ENCODE measurements around the gene RAP2C. TPM values are rescaled to one million over a fixed set of nuclear protein-coding genes. Genes with fewer than 3 reads are reported as not detected.
A peak's percentile ranks its signal among the peaks of the same experiment; 100 is the strongest.

Gene RAP2C
- total RNA-seq, result 15.5 and 20.7 TPM in 2 replicates

DNA sequence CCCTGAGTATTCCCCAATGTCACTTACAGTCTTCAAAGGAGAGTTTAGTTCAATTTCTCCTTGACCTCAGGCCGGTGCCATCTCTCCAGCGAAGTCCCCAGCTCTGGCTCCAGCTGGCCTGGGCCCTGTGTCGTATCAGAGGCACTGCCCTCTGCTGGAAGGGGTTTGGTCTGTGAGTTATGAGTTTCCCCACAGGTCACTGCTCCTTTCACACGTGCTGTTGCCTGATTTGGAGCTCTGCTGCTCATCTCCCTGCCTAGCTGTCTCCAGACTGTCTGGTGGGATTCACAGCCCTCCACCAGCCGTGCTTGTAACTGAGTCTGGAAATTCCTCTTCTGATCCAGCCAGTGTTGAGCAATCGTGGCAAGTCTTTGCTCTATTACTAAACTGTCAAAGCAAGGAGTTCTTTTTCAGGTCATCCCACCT, at the start of gene RAP2C:
Gene RAP2C, minus strand, starts transcription at position 105 of the 426 bp plus-strand sequence. CDS start 2,179 bp downstream, outside the sequence.
- DNase-seq (ENCODE audit: low read depth, low spot score), result peak; percentile 15

DNA sequence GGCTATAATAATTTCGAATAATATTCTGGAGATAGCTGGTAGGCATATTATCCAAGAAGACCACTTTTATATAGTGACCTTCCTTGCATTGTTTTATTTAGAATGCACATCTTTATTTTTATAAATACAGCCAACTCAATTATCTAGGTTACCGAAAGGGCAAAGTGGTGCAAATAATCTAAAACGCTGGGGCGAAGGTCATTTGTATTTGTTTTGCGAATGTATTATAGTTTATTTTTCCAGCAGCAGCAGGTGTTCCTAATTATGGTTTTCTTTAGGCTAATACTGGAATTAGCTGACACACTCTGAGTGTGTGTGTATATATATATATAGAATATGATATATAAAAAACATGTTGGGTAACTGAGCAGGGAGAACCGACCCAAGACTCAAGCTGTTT, 48.1 kb upstream of the RAP2C start:
- no peak for DNase-seq (ENCODE audit: low read depth, low spot score)

DNA sequence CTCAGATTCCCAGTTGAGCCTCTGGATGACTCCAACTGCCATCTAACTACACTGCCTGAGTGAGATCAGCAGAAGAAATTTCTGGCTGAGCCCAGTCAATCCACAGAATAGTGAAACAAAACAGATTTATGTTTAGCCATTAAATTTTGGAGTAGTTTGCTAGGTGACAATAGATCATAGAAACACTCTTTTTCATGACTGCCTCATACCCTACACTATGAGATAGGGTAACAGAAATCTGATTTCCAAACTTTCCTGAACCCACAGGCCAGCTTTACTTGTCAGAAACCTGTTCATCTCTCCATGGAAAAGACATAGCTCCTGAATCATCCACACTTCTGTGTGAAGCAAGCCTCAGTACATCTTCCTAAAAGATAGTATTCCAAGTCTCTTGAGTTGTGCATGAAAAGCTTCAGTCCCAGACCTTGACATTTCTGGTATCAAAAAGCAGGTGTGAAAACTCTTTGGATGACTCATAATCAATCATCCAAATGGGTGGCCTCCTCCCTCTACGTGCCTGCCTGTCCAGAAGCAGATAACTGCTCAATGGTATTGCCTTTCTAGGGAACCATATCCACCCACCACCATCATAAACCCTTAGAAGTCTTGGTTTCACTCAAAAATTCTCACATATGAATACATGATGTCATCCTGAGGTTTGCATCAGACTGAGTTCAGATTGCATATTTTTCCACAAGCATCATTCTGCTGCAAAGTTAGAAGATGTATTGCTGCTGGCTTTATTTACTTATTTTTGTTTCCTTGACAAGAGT, 47.5 kb upstream of the RAP2C start:
- DNase-seq (ENCODE audit: low read depth, low spot score), result no peak

DNA sequence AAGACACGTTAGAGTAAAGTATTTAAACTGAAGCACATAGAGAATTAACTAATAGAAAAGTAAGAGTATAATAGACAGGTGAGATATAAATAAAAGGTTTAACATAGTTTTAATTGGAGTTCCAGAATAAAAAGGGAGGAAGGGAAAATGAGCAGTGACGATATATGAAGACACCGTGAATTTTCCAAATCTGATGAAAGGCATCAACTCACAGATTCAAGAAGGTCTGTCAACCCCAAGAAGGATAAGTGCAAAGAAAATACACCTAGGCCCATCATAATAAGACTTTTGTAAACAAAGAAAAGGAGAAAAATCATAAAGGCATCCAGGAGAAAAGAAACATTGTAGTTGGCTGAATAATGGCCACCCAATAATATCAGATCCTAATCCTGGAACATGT, 43.9 kb upstream of the RAP2C start:
- no peak for DNase-seq (ENCODE audit: low read depth, low spot score)

DNA sequence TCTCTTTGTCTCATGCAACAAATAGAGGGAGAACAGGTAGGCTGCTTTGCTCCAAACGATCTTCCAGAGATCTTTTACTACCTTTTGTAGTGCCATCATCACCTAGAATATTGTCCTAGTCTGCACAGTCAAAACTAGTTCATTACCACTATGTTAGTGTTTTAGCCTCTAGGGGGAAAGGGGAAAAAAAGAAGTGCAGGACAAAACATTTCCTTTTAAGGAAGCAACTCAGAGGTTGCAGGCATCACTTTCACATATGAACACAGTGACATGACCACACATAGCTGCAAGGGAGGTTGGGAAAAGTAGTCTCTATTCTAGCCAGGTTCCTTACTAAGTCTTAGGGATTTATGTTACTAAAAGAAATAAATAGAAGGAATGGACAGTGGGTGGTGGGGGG, 39.3 kb upstream of the RAP2C start:
- no peak for DNase-seq (ENCODE audit: low read depth, low spot score)

DNA sequence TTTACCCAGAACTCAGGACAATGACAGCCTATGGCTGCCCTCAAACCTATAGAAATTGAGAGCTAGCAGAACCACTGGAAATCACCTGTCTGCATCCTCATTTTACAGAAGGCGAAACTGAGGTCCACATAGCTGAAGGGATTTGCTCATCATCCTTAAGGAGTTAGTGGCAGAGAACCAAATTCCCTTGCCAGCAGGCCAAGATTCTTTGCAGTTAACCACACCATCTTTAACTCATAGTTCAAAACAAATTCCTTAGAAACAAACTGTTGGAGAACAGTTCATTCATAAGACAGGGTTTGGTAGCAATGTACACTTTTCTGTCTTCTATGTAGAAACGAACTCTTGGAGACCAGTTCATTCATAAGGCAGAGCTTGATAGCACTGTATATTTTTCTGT, 37.9 kb upstream of the RAP2C start:
- no peak for DNase-seq (ENCODE audit: low read depth, low spot score)

DNA sequence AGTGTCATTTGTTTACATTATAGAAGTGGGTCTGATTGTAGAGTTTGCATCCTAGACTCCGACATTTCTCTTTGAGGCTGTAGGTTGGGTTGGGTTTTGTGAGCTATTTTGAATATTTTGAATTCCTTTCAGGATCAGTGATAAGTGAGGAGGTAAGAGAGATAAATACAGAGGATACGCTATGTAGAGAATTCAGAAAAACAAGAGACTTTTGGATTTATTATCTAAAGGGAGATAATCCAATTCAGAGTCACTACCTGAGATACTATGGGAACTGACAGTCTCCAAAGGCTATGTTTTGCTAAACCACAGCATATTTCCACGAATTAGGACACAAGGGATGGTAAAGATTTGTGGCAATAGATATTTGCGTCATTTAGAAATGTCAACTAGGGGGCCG, 16.9 kb upstream of the RAP2C start:
- DNase-seq (ENCODE audit: low read depth, low spot score), result no peak

DNA sequence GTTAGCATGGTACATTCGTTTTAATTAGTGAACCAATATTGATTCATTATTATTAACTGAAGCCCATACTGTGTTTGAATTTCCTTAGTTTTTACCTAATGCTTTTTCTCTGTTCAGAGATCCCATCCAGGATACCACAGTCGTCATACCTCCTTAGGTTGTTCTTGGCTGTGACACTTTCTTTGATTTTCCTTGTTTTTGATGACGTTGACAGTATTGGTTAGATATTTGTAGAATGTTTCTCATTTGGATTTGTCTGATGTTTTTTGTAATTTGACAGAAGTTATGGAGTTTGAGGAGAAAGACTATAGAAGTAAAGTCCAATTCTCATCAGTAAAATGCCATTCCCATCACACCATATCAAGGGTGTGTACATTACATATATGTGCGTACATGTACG, 16.2 kb upstream of the RAP2C start:
- no peak for DNase-seq (ENCODE audit: low read depth, low spot score)

DNA sequence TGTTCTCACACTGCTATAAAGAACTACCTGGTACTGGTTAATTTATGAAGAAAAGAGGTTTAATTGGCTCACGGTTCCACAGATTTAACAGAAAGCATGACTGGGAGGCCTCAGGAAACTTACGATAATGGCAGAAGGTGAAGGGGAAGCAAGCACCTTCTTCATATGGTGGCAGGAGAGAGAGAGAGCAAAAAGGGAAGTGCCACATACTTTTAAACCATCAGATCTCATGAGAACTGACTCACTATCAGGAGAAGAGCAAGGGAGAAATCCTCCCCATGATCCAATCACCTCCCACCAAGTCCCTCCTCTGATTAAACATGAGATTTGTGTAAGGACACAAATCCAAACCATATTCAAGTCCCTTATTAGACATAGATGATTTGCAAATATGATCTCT, 12.3 kb upstream of the RAP2C start:
- DNase-seq (ENCODE audit: low read depth, low spot score), result no peak

DNA sequence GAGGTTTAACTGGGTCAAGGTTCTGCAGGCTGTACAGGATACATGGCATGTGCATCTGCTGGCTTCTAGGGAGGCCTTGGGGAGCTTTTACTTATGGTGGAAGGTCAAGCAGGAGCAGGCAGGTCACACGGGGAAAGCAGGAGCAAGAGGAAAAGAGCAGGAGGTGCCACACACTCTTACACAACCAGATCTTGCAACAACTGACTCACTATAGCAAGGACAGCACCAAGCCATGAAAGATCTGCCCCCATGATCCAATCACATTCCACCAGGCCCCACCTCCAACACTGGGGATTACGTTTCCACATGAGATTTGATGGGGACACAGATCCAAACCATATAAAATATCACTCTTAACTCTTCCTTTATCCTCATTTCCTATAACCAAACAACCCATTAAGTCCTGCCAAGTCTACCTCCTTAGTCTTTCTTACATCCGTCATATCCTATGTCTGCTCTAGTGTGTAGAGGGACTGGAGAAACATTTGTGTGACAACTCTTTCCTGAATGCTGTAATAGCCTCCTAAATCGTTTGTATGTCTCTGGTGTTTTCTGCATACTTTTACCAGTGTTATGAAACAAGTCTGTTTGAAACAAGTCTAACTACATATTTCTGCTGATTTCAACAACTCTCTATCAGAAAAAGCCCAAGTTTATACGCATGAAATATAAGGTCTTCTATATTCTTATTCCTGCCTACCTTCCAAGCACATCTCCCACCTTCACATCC, 8.3 kb upstream of the RAP2C start:
- DNase-seq (ENCODE audit: low read depth, low spot score), result no peak

DNA sequence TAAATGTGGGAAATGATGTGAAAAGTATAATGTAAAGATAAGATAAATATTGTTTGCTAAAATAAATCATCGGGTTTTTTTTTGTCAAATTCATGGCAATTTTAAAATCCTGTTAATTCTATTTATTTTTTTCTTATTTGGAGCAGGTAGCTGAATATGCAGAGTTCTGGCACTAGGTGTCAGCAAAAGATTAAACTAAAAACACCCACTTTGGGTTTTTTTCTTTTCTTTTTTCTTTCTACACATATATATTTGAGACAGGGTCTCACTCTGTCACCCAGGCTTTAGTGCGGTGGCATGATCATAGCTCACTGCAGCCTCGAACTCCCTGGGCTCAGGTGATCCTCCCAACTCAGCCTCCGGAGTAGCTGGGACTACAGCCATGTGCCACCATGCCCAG, 6.9 kb upstream of the RAP2C start:
- DNase-seq (ENCODE audit: low read depth, low spot score), result no peak

DNA sequence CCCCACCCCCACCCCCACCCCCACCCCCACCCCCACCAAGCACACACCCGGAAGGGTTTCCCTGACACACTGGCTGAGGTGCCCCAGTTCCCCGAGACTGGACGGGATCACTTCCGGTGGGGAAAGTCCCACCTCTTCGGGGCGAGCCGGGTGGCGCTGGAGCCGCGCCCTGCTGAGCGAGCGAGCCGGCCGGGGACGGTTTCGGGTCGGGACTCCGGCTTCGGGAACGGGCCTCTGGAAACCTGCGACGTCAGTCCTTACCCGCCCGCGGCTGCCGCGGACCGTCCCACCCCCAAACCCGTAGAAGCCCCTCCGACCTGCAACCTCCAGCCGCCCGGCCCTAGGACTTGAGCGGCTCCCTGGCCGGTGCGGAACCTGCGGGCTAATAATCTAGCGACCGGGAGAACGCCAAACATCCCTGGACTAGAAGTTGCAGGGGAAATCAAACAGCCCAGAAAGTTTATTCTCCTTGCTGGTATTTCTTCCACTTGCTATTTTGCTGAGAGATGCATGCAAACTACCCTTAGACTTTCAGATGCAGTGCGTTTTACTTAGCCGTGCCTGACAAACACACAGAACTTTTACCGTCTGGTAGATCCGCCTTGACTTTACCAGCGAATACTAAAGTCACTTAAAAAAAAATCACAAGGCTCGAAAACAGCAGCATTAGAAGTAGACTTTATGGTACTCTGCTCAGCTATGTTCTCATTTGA, 991 bp downstream of the RAP2C start:
- DNase-seq (ENCODE audit: low read depth, low spot score), result peak; percentile 36

DNA sequence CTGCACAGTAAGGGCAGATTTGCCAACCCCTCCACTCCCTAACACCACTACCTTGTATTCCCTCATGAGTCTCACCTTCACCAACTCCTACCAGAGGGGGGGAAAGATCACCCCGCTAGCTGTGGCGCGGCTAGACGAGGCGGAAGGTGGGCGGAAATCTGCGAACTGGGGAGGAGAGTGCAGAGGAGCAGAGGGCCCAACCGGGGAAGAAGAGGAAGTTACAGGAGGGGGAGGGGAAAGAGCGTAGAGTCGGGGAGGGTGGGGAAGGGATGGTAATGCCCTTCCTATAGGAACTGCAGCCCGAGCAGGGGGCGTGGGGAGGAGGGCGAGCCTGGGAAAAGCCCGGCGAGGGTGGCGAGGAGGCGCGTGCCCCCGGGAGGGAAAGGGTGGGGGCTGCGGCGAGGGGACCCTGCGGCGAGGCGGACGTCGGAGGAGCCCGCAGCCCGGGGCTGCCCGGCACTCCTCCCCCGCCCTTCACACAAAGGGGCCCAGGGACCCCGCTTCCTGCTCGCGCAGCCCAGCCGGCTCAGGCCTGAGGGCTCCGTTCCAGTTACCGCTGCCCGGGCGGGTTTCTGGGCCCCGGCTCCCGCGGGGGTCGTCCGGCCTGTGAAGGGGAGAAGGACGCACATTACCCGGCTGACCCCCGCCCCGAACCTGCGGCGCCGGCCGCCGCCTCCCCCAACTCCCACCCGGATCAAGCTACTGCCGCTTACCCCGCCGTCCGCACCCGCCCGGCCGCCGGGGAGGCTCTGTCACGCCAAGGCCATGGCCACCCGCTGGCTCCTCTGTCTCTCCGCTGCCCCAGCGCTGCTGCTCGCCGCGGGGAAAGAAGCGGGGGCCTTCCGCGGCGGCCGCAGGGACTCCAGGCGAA, 1.8 kb downstream of the RAP2C start:
- peak; percentile 54 for DNase-seq (ENCODE audit: low read depth, low spot score)

DNA sequence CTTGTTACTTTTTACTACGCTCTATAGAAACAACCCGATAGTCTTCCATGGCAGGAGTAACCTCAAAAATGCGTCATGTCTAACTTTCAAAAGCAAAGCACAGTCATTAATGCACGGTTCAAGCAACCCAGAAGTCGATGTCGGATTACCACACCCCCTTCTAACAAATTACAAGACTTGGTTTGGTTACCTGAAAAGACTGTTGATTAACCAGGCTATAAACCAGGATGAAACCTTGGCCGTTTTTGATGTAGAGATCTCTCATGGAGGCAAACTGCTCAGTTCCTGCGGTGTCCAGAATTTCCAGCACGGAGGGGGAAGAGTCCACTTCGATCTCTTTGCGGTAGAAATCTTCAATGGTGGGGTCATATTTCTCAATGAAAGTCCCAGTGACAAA, 2.4 kb downstream of the RAP2C start:
- no peak for DNase-seq (ENCODE audit: low read depth, low spot score)

DNA sequence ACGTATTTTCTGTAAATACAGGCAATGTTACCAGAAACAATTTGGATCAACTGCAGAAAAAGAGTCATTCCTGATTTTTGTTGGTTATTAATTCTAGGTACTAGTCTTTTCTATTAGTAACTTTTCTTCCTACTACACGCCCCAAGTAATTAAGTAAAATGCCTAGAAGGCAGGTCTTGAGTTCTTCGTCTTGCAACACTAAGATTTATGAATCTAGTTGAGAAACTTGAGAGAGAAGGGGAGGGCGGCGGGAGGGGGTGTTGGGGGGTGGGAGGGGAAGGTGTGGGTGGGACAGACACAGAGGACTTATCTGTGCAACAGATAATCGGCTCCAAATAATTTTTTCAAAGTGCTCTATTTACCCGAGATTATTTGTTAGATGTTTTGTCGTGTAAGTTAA, 3.0 kb downstream of the RAP2C start:
- DNase-seq (ENCODE audit: low read depth, low spot score), result no peak

DNA sequence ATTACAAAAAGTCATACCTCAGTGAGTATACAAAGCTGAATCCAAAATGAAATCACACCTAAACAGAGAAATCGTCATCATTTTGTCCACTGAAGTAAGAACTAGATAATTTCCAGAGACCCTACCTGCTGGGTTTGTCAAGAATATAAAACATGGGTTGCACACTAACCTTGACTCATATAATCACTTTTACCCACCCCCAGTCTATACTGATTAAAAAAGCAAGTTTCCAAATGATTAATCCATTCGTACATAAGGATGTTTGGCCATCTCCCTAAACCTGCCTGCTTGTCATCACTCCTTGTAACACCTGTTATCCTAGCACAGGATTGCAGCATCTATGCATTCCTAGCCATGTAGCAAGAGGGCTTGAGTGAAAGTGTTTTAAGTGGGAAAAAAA, 4.7 kb downstream of the RAP2C start:
- no peak for DNase-seq (ENCODE audit: low read depth, low spot score)

DNA sequence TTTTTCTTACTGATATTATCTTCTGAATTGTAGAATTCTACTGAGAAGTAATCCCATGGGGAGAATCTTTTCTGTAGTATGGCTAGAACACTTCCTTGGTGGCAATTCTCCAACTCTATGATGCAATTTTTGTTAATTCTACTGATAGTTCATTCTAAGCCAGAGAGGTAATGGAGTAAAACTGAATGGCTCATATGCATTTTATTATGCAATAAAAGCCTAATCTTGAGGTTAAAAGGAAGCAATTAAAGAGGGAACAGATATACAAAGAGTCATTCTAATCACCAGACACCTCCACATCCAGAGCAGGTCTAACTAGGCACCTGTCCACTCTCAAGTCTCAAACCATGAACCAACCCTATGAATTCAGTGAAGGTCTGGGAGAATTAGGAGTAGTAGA, 9.7 kb downstream of the RAP2C start:
- no peak for DNase-seq (ENCODE audit: low read depth, low spot score)

DNA sequence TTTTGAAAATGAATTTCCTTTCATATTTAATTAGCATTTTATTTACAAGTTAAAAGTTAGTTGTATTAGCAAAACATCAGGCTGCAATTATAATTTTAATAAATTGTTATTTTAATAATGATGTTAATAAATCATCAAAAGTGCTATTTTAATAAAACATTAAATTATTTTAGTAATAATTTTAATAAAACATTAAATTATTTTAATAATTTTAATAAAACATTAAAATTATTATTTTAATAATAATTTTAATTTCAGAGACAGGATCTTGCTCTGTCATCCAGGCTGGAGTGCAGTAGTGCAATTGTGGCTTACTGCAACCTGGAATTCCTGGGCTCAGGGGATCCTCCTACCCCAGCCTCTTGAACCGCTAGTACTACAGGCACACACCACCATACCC, 10.8 kb downstream of the RAP2C start:
- DNase-seq (ENCODE audit: low read depth, low spot score), result no peak

DNA sequence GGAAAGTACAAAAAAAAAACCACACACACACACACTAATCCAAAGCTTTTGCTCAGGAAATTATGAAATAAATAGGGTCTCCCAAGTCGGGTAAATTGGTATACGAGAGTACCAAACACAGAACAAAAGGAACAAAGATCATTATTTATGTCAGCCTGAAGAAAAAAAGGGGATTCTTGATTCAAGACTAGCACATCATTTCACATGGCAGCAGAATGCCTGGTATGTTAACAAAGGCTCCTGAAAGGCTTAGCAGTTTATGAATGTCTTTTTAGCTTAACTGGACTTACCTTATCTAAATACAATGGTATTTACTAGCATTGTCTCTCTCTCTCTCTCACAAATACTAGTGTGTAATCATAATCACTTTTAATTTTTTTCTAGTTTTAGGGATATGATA, 11.3 kb downstream of the RAP2C start:
- DNase-seq (ENCODE audit: low read depth, low spot score), result no peak

DNA sequence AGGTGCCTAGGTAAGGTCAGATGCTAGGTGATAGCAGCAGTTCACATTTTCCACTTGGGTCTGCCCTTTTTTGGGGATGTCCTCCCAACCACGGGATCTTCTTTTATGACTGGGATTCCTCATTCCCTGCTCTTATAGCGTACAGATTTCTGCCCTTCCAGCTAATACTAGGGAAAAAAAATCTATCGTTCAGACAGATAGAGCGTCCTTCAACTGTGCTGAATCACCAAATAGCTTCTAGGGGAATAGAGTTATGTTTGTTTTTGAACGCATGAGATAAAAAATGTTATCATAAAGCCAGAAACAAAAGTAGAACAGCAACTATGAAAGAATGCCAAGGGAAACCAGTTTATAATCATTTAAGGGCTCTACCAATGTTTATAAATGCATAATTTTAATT, 13.0 kb downstream of the RAP2C start:
- no peak for DNase-seq (ENCODE audit: low read depth, low spot score)

DNA sequence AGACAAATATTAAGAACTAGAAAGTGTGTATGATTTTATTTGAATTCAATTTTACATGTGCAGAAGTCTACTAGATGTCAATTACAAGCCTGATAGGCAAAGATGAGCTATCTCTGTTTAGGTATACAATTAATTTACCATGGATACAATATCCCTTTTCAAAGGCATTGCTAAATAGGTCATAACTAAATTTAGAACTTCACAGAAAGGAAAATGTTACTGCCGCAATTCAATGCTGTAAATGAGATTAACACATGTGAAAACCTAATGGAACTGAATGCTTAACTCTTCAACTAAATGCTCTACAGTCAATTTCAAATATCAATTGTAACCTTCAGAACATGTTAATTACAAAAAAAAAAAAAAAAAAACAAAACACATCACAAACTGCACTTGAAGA, 14.6 kb downstream of the RAP2C start:
- no peak for DNase-seq (ENCODE audit: low read depth, low spot score)

All from pulmonary artery endothelial cell (primary cell).